ENCODE data around the gene VWF.

DNA sequence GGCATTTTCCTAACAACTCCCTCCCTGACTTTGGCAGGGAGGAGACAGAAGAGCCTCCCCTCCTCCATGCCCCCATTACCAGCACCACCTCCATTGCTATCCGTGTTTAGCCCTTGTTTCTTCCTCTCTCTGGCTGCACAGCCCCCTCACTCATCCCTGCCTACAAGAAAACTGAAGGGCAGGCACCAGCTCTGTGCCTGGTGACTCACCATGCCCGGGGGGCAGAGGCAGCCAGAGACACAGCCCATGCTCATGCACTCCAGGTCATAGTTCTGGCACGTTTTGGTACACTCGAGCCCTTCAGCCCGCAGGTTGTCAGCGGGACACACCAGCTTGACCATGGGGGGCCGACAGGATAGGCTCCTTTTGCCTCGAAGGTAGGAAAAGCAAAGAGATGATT lies 80.4 kb downstream of the VWF start:
- TF ChIP-seq, protein P1, sequence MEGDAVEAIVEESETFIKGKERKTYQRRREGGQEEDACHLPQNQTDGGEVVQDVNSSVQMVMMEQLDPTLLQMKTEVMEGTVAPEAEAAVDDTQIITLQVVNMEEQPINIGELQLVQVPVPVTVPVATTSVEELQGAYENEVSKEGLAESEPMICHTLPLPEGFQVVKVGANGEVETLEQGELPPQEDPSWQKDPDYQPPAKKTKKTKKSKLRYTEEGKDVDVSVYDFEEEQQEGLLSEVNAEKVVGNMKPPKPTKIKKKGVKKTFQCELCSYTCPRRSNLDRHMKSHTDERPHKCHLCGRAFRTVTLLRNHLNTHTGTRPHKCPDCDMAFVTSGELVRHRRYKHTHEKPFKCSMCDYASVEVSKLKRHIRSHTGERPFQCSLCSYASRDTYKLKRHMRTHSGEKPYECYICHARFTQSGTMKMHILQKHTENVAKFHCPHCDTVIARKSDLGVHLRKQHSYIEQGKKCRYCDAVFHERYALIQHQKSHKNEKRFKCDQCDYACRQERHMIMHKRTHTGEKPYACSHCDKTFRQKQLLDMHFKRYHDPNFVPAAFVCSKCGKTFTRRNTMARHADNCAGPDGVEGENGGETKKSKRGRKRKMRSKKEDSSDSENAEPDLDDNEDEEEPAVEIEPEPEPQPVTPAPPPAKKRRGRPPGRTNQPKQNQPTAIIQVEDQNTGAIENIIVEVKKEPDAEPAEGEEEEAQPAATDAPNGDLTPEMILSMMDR (IDR thresholded peaks at IDR 0.05), result no peak
- no peak for TF ChIP-seq POLR2A (IDR thresholded peaks at IDR 0.05)
